Activated naive CD4-positive, alpha-beta T cell treated with anti-CD3 and anti-CD28 coated beads, Interleukin-2, amount 50 U/mL, for 72 hours (primary cell): Measurements from ENCODE around the gene FAT3. TPM values are rescaled to one million over a fixed set of nuclear protein-coding genes. Genes with fewer than 3 reads are reported as not detected.

Source experiments
- ATAC-seq, 2 donors: fragments of 150-1000 bp; cut with Tn5 transposase; 2 replicates each; pipeline ENCODE4 v1.10.0; 2021; ENCODE audit warnings: mild to moderate bottlenecking in 2 of 2, moderate library complexity in 2 of 2
- DNase-seq, 2 donors: peaks; one replicate each; pipeline ENCODE4 v3.0.0; 2021 to 2022; ENCODE audit warnings: low spot score in 2 of 2
- H3K27ac Mint-ChIP-seq, 2 donors: one replicate each; pipeline ENCODE4 v1.8.0; 2022; ENCODE audit warnings: mild to moderate bottlenecking in 2 of 2, mixed read lengths in 2 of 2
- H3K36me3 Mint-ChIP-seq, 2 donors: one replicate each; pipeline ENCODE4 v1.8.0; 2022; ENCODE audit warnings: mixed read lengths in 2 of 2
- H3K9me3 Mint-ChIP-seq, 2 donors: one replicate each; pipeline ENCODE4 v1.8.0; 2022; ENCODE audit warnings: mixed read lengths in 2 of 2
- total RNA-seq, 2 donors: library from RNA; stranded (reverse); gene quantifications; one replicate each; pipeline ENCODE4 v1.2.3, GENCODE V29; 2022

FAT3 gene
- total RNA-seq, result not detected

DNA sequence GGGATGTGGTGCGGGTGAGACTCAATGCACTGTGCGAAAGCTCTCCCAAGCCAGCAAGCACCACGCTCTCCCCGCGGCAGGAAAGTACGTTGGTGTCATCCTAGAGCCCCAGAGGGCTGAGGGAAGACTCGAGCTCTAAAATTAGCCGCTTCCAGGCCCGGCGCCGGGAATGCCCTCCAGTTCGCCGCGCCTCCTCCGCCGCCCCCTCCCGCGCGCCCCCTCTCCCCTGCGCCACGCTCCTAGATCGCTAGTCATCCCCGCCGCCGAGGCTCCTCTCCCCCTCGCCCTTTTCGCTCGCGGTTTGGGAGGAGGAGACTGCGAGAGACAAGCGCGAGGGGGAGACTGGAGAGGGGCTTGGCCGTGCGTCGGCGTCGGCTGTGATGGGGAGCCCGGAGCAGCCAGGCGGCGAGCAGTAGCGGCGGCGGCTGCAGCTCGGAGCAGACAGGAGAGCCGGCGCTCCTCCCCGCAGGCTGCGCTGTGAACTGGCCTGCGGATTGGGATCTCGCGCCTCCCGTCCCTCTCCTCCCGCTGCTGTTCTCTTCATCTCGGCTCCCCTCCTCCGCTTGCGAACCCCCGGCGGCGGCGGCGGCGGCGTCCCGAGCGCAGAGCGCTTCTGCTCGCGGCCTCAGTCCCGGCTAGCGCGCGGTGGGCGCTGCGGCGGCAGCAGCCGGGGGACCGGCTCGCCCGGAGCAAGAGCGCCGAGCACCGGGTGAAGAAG is at the start of gene FAT3:
FAT3 (plus strand) TSS at position 412 of the 718 bp plus-strand sequence. CDS start 127,295 bp downstream, outside the sequence.
- DNase-seq, result no peak
- peaks cover 21 to 26% of the 10 kb centered on the region in 2 donors for H3K36me3 Mint-ChIP-seq
- ATAC-seq, result no peak
- no peak within 1 kb of the TSS for H3K27ac Mint-ChIP-seq
- H3K9me3 Mint-ChIP-seq, result peaks cover 2 to 5% of the 10 kb centered on the region in 2 donors

DNA sequence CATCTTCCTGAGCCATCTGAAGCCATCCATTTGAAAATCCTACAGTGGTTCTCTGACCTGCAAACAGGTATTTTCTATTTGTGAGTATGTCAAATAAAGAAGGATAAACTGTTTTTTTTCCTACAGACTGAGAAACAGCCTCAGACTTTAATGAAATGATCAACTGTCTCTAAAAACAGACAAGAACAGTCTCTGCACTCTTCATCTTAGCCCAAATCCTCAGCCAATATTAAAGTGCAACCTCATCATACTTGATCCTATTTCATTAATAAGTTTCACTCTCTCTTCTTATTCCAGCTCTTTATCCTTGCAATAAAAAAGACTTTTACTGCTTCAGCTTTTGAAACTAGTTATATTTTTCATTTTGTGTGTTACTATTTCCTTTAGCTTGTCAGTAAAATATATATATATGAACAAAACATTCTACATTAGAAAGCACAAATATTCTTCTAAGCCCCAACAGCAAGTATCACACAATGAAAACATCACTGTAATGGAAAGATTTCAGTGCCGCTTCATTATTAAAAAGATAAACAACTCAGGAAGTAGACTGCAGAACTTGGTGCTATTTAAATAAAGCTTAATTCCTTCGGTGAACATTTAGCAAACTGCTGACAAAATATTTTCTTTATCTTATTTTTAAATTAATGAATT is 45.5 kb upstream of the FAT3 start:
- DNase-seq, result no peak
- no peaks in the 10 kb centered on the region for H3K36me3 Mint-ChIP-seq
- H3K9me3 Mint-ChIP-seq, result peaks cover 9 to 11% of the 10 kb centered on the region in 2 donors
- ATAC-seq, result no peak
- H3K27ac Mint-ChIP-seq, result no peak overlapping the region

- ATAC-seq (no peak), DNase-seq (no peak)
- H3K36me3 Mint-ChIP-seq, result no peaks in the 10 kb centered on the region
- H3K27ac Mint-ChIP-seq, result no peak overlapping the region
- peaks cover 9 to 18% of the 10 kb centered on the region in 2 donors for H3K9me3 Mint-ChIP-seq
Measured at GRCh38 chr11:92180226-92180625, 44.4 kb upstream of the FAT3 start.

- Mint-ChIP-seq H3K36me3 (no peaks in the 10 kb centered on the region), H3K9me3 (peaks cover 9 to 18% of the 10 kb centered on the region in 2 donors), H3K27ac (no peak overlapping the region)
- DNase-seq (no peak), ATAC-seq (no peak)
Measured at GRCh38 chr11:92180664-92181251, 43.9 kb upstream of the FAT3 start.

DNA sequence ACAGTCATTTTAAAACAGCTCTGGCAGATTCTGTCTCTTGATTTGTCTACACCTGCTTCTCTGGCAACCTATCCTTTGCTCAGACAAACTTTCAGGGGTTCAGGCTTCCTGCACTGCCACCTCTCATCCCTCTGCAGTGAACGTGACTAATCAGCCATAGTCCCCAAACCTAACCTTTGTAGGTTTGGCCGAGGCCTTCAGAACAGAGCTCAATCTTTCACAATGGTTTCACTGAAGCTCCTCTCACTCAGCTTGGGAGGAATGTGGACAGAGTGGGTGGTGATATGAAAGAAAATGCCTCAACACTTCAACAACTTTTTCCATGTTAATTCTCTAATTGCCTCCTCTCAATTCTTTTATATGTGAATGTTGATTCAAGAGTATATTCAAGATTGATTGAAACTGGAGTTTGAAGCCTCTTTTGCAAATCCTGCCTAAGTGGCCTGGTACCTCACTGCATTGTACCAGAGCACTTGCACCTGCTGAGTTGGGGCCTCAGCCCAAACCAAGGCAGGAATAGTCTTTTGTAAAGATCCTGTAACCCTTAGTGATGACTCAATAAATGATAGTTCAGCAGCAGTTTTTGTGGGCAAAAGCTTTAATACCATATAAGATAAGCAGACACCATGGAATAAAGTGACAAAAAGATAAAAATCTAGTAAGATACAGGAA is 33.9 kb upstream of the FAT3 start:
- ATAC-seq, result no peak
- H3K27ac Mint-ChIP-seq, result no peak overlapping the region
- DNase-seq, result no peak
- H3K36me3 Mint-ChIP-seq, result no peaks in the 10 kb centered on the region
- H3K9me3 Mint-ChIP-seq, result peaks cover 0 to 3% of the 10 kb centered on the region in 2 donors

GRCh38 chr11:92192141-92192540 is 32.5 kb upstream of the FAT3 start:
- H3K9me3 Mint-ChIP-seq, result peaks cover 2 to 3% of the 10 kb centered on the region in 2 donors
- DNase-seq (no peak), ATAC-seq (no peak)
- no peaks in the 10 kb centered on the region for H3K36me3 Mint-ChIP-seq
- H3K27ac Mint-ChIP-seq, result no peak overlapping the region

DNA sequence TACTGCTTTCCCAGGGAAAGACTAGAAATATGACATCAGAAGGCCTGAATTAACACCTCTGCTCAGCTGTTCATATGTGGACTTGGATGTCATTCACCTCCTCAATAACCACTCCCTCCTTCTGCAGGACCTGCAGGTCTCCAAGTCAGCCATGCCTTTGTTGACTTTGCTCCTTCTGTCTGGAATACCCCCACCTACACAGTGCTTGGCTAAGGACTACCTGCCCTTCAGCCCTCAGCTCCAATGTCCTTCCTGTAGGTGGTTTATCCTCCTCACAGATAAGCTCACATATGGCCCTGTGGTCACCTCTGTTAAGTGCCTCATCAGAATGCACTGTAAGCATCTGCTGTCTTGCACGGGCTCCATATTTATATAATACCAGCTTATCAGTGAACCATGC is 26.4 kb upstream of the FAT3 start:
- peaks cover 19 to 28% of the 10 kb centered on the region in 2 donors for H3K9me3 Mint-ChIP-seq
- no peak for ATAC-seq
- no peak overlapping the region for H3K27ac Mint-ChIP-seq
- peaks cover 0 to 4% of the 10 kb centered on the region in 2 donors for H3K36me3 Mint-ChIP-seq
- no peak for DNase-seq

DNA sequence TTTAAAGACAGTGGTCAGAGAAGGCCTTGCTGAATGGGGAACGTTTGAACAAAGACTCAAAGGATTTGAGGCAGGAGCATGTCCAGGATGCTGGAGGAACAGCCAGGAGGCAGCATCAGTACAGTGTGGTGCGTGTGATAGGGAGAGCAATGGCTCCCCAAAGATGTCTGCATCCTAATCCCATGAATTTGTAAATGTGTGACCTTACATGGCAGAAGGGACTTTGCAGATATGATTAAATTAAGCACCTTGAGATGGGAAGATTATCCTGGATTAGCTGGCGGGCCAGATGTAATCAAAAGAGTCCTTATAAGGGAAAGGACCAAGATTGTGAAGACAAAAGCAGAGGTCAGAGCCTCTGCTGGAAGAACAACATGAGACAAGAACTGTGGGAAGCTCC is 24.6 kb upstream of the FAT3 start:
- Mint-ChIP-seq H3K27ac (no peak overlapping the region), H3K9me3 (peaks cover 16 to 34% of the 10 kb centered on the region in 2 donors), H3K36me3 (peaks cover 0 to 4% of the 10 kb centered on the region in 2 donors)
- ATAC-seq, result no peak
- no peak for DNase-seq

DNA sequence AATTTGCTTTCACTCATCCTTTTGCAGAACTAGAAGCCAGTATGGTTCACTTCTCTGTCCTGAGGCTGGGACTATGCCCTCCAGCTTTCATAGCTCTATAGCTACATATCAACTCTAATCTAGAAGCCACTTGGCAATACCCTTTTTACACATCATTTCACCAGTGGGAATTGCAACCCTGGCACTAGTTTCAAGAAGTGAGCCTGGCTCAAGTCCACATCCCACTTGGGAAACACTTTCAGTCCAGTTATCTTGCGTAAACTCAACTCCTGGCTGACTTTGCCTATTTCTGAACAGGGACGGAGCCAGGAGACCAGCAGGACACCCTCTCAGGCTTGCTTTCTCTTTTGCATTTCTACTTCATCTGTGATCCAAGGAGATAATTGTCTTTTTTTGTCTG is 19.9 kb upstream of the FAT3 start:
- no peak for DNase-seq

GRCh38 chr11:92206441-92206840 is 18.2 kb upstream of the FAT3 start:
- no peak for DNase-seq
- Mint-ChIP-seq H3K27ac (no peak overlapping the region), H3K9me3 (peaks cover 7 to 18% of the 10 kb centered on the region in 2 donors), H3K36me3 (no peaks in the 10 kb centered on the region)
- ATAC-seq, result no peak

More for the DNA sequence above, 19.9 kb upstream of the FAT3 start:
- no peak overlapping the region for H3K27ac Mint-ChIP-seq
- peaks cover 0 to 4% of the 10 kb centered on the region in 2 donors for H3K36me3 Mint-ChIP-seq
- no peak for ATAC-seq
- peaks cover 18 to 31% of the 10 kb centered on the region in 2 donors for H3K9me3 Mint-ChIP-seq

- peaks cover 4 to 7% of the 10 kb centered on the region in 2 donors for H3K9me3 Mint-ChIP-seq
Measured at GRCh38 chr11:92211576-92212167, 12.9 kb upstream of the FAT3 start.

DNA sequence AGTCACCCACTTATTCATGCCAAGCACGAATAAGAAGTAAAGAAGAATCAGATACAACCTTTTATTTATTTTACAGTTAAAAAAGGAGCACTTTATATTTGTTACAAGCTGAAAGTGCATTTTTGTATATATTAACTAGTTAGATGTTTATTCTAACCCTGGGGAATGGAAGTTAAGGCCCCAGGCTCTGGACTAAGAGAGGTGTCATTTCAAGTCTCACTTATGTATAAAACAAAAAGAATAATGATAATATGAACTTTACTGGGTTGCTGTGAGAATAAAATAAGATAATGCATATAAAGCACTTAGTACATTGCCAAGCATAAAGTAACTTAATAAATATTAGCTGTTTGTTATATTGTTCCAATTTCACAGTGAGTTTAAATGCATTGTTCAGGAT is 12.1 kb upstream of the FAT3 start:
- H3K27ac Mint-ChIP-seq, result no peak overlapping the region
- no peaks in the 10 kb centered on the region for H3K36me3 Mint-ChIP-seq
- DNase-seq (no peak), ATAC-seq (no peak)
- H3K9me3 Mint-ChIP-seq, result peaks cover 4 to 10% of the 10 kb centered on the region in 2 donors

More at GRCh38 chr11:92211576-92212167, 12.9 kb upstream of the FAT3 start:
- Mint-ChIP-seq H3K27ac (no peak overlapping the region), H3K36me3 (no peaks in the 10 kb centered on the region)
- ATAC-seq (no peak), DNase-seq (no peak)

GRCh38 chr11:92216789-92217188 is 7.8 kb upstream of the FAT3 start:
- Mint-ChIP-seq H3K36me3 (no peaks in the 10 kb centered on the region), H3K27ac (no peak overlapping the region), H3K9me3 (peaks cover 8 to 14% of the 10 kb centered on the region in 2 donors)
- no peak for DNase-seq
- no peak for ATAC-seq

DNA sequence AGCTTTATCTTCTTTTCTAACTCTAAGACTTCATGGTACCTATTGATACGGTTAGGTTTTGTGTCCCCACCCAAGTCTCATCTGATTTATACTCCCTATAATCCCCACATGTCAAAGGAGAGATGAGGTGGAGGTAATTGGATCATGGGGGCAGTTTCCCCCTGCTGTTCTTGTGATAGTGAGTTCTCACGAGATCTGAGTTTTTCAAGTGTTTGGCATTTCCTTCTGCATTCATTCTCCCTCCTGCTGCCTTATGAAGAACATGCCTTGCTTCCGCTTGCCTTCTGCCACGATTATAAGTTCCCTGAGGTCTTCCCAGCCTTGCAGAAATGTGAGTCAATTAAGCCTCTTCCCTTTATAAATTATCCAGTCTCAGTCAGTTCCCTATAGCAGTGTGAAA is 5.1 kb upstream of the FAT3 start:
- H3K36me3 Mint-ChIP-seq, result peaks cover 9 to 11% of the 10 kb centered on the region in 2 donors
- peaks cover 5 to 9% of the 10 kb centered on the region in 2 donors for H3K9me3 Mint-ChIP-seq
- ATAC-seq (no peak), DNase-seq (no peak)
- H3K27ac Mint-ChIP-seq, result no peak overlapping the region

DNA sequence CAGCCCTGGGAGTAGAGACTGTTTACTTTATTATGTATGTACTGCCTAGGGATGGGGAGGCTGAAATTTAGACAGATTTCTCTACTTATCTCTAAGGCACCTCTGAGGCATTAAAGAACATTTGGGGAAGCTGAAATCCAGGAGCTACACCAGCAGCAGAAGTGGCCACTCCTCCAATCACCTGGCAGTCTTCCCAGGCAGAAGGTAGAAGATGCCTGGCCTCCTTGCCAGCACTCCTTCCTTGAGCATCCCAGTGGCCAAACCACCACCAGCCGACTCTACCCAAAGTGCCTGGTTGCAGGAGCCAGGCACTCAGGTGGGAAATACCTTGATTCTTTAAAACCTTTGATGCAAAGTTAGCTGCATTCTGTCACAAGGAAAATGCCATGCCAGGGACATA is 1.9 kb upstream of the FAT3 start:
- H3K27ac Mint-ChIP-seq, result no peak overlapping the region
- DNase-seq (no peak), ATAC-seq (no peak)
- peaks cover 3 to 5% of the 10 kb centered on the region in 2 donors for H3K9me3 Mint-ChIP-seq
- peaks cover 20 to 21% of the 10 kb centered on the region in 2 donors for H3K36me3 Mint-ChIP-seq

DNA sequence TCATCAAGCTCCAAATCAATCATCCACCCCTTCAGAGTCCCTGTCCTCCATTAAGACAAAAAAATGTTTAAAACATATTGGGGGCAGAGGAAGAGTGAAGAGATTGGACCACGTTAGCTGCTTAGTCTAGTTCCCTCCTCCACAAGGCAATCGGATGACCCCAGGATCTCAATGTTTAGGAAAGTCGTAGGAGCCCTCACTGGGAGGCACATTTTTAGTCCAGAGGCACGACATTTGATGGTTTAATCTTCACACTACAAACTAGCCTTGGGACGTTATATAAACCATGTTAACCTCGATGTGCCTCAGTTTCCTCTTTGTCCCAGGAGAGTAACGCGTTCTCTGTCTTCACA is 588 bp upstream of the FAT3 start:
- H3K9me3 Mint-ChIP-seq, result peaks cover 3 to 5% of the 10 kb centered on the region in 2 donors
- ATAC-seq (no peak), DNase-seq (no peak)
- H3K36me3 Mint-ChIP-seq, result peaks cover 21 to 26% of the 10 kb centered on the region in 2 donors
- H3K27ac Mint-ChIP-seq, result no peak overlapping the region
